Stimulated activated CD4-positive, alpha-beta T cell treated with anti-CD3 and anti-CD28 coated beads, Interleukin-15, amount 100 ng/mL, for 24 hours (primary cell): ENCODE results near the gene ST6GALNAC5.
A peak's percentile ranks its signal among the peaks of the same experiment; 100 is the strongest.
"Not testable (repeated sequence)": the region's sequence is repeated elsewhere in the genome, so short reads cannot be mapped to it uniquely, and the experiment has no call there.

ENCODE experiments used
- DNase-seq: peaks from one replicate; pipeline ENCODE4 v3.0.0-alpha.2; 2020

The ST6GALNAC5 gene

DNA sequence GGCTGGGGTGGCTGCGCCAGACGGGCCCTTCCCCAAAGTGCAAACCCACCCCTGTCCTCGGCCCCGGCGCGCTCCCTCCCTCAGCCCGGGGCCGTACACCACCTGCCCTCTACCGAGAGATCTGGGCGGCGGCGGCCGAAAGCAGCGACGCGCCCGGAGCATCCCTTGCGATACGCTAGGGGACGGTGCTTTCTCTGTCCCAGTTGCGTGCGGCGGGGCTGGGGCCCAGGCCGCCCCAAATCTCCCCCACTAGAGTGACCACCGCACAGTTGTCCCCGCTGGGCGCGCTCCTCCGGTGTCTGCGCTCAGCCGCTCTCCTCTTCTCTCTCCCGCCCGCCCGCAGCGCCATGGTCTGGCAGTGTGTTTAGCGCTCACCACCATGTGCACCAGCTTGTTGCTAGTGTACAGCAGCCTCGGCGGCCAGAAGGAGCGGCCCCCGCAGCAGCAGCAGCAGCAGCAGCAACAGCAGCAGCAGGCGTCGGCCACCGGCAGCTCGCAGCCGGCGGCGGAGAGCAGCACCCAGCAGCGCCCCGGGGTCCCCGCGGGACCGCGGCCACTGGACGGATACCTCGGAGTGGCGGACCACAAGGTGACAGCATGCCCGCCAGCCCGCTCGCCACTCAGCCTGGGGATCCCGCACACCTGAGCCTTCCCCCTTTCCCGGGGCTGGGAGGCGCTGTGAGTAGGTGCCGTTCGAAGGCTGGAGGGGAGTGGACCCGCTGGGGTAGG is 1.0 kb downstream of the ST6GALNAC5 start:
- peak; percentile 56 for DNase-seq

DNA sequence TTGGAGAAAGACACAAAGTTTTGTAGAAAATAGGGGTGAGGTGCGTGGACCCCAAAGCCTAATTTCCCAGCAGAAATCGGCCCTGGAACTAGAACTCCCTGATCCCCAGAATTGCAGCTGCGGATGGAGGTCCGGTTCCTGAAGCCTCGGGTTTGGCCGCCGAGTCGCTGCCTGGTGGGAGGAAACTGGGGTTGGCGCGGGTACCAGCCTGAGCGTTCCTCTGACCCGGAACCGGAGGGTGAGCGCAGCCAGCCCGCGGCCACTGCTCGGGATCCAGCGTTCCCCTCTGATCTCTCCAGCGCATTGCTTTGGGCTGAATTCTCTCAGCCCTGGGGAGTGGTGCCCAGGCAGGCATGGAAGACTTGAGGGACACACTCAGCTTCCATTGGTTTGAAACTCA is 1.6 kb downstream of the ST6GALNAC5 start:
- peak; percentile 10 for DNase-seq

DNA sequence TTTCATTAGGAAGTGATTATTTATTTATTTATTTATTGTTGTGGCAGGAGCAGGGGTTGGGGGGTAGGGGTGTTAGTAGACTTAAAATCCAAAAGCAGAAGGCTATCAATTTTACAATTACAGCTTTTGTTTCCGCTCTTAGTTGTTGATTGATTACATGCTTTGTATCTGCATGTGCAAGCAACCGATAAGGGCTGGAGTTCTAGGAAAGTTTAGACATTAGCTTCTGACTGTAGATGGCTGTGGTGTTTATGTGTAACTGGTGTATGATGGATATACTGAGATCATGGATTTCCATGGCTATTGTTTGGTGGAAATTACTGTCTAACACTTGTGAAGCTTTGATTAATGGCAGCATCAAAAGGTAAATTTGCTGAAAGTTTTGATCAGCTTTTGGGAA is 2.8 kb downstream of the ST6GALNAC5 start:
- DNase-seq: no peak

- DNase-seq: no peak
Observed at GRCh38 chr1:76871355-76871974, 4.2 kb downstream of the ST6GALNAC5 start.

GRCh38 chr1:76872944-76873343 is 5.7 kb downstream of the ST6GALNAC5 start:
- DNase-seq: no peak

- DNase-seq: no peak
Observed at GRCh38 chr1:76876655-76877395, 9.5 kb downstream of the ST6GALNAC5 start.

- not testable (repeated sequence) for DNase-seq
Observed at GRCh38 chr1:76879014-76879413, 11.7 kb downstream of the ST6GALNAC5 start.

- no peak for DNase-seq
Observed at GRCh38 chr1:76881762-76882161, 14.5 kb downstream of the ST6GALNAC5 start.

DNA sequence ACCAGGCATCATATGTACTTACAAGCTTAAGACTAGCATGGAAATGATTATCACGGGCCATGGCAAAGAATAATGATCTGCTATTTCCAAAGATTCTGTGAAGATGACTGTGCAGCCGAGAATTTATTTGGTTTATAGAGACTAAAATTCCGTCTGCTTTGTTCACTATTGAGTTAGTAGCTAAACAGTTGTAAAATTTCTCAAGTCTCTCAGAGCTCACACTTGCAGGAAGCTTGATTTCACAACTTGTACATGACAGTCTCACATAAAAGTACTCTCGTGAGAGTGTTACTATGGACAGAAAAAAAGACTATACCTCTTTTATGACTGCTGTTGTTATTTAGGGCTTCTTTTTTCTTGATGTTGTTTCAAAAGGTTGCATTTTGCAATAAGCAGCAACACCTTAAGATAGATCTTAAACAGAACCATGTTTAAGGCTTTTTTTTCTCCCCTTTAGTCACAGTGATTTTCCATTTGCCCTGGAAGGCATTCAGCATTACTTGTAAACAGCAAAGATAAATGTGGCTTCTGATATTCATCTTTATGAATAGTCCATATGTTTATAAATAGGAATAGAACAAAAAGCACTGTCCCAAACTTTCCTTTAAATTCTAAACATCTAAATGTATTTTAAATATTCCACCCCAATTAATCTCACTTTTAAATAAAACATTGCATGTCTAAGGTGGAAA is 24.8 kb downstream of the ST6GALNAC5 start:
- DNase-seq: no peak

DNA sequence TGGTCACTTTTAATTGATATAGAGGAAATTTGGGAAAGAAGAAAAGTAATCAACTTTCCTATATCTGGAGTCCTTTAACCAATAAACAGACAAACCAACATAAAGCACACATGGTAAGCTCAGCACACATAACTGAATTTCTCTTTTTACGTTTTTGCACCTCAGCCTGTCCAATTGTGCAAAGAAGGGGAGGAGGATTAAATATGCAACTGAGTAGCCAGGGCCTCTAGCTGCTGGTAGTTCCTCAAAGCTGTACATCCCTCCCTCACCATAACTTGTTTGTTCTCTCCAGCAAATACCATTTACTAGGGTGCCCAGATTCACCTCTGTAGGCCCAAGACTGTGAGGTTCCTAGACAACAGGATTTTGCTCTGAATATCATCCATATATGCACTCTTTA is 25.4 kb downstream of the ST6GALNAC5 start:
- no peak for DNase-seq

DNA sequence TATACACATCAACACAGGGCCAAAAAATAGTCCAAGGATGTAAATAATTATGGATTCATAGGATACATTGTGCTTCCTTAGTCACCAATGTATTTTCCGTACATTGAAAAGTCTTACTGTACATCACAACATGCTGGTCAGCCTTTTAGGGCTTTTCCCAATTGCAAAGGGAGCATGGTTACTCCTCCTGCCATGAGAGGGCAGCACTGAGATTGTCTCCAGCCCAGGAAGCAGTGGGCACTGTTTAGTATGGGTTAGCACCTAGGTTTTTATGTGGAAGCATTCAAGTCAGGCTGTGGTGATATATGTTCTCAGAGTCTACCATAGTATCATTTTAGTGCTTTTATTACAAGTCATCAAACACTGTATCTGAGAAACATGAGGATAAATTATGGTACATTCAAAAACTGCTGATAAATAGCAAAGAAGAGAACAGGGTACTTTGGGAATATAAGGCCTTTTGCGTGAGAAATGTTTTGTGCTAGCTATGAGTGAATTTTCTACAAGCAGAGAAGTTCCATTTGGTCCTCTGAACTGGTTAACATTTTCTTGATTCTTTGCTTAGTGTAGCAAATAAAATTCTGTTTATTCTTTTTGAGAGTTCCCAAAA is 34.0 kb downstream of the ST6GALNAC5 start:
- peak; percentile 55 for DNase-seq

DNA sequence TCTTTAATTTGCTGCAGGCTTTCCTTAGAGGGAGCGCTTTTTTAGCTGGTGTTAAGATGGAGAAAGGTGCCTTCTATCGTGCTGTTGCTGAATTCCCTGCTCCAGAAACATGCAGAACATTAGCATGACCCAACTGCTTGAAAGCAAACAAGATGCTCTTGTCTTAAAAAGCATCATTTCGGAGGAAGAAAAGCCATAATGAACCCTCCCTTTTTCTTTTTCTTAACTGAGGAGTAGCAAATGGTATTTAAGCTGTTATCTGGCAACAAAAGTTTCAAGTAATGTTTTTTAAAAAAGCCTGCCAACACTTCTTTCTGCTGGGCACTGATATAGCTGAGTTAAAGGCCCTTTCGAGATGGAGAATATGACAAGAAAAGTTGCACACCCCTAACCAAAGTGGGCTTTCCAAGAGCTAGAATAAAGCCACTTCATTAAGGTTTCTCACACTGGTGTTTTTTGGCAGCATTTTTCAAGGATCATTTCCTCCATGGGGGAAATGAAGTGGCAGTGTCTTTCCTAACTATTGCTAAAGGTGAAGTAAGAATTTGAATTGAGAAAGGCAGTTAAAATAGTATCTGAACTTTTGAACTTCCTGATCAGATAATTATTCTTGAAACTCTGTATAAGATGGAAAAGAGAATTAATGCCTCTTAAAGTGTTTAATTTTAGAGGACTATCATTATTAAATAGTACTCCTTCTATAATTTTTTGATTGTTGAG is 38.8 kb downstream of the ST6GALNAC5 start:
- DNase-seq: no peak

DNA sequence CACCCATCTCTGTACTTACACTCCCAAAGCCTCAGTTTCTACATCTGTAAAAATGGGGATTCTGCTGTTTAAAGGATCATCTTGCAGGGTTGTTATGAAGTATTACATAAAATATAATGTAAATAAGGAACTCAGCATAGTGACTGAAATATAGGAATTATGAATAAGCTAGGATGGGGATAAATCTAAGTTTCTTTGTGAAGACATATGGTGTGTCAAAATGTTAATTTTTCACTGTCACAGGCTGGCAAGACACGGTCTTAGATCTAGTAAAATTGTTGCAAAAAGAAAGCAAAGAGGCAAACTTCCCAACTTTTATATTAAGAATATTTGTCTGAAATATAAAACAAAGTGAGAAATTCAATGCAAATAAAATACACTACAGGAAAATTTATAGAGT is 42.0 kb downstream of the ST6GALNAC5 start:
- DNase-seq: no peak

DNA sequence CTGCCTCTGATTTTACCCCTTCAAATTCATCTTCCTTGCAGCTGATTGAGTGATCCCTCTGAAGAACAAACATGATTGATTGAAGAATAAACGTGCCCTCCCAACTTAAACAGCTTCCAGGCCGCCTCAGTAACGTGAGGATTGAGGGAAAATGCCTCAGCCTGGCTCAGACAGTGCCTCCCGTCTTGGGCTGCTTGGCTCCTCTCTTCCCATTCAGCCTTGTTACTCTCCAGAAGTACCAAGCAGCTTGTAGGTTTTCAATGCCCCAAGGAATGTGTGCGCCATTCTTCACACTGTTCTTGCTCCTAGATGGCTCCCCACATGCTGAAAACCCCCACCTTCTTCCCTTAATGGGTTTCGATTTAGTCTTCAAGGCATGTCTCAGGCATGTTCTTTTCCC is 51.8 kb downstream of the ST6GALNAC5 start:
- DNase-seq: no peak

GRCh38 chr1:76921590-76921989 is 54.3 kb downstream of the ST6GALNAC5 start:
- DNase-seq: no peak

GRCh38 chr1:76925825-76926224 is 58.5 kb downstream of the ST6GALNAC5 start:
- DNase-seq: no peak

GRCh38 chr1:76928522-76928921 is 61.2 kb downstream of the ST6GALNAC5 start:
- no peak for DNase-seq

- DNase-seq: no peak
Observed at GRCh38 chr1:76929136-76929535, 61.9 kb downstream of the ST6GALNAC5 start.

DNA sequence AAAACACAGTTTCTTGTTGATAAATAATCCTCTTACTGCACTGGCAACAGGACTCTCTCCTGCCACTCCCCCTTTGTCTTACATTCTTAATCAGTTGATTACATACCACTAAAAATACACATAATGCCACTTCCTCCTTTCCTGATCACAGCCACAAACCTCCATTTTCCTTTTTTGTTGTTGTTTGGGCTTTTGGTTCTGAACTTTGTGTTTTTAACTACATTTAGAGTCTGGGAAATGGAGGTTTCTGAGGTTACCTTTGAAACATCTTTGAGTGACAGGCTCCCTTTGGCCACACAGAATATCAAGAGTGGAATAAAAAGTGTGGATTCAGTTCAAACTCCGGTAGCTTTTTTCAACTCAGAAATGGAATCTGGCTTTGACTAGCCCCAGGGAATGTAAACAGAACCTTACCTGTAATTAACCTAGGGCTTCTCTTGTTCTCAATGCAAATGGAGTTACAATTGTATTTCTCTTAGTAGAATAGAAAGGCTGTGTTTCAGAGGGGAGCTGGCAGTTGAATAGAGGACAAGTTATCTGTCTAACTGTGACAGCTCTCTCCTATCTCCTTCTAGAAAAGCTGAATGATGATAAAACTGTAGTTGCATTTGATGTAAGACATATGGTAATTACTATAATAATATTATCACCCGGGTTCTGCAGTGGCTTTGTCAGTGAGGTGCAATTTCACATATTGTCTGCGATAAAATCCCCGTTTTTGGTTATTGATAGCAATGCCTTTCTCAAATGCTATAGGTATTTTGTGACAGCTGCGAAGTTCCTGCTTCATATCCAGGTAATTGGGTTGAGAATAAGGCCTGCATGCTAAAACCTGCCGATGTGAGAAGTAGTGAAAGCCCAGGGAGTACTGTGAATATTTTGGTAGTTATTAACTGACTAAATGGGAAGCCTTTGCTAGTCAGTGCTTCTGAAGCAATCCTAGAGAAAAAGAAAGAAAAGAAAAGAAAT is 66.9 kb downstream of the ST6GALNAC5 start:
- no peak for DNase-seq

GRCh38 chr1:76938304-76938703 is 71.0 kb downstream of the ST6GALNAC5 start:
- no peak for DNase-seq
